Prostate gland (tissue), 2 donors: ENCODE data around the gene GPRIN2. TPM values are rescaled to one million over a fixed set of nuclear protein-coding genes. Genes with fewer than 3 reads are reported as not detected.

Source experiments
- DNase-seq: peaks from one replicate; pipeline ENCODE4 v3.0.0-alpha.2; 2019; ENCODE audit warnings: low spot score
- H3K27ac ChIP-seq, 2 donors: fragments of 200-600 bp; sonication (generic); 2 replicates each; pipeline ENCODE4 v1.5.1; 2017 to 2019
- H3K27me3 ChIP-seq: fragments of 200-600 bp; sonication (generic); replicated peaks from 2 replicates; pipeline ENCODE4 v1.5.1; 2019; ENCODE audit not compliant: insufficient read depth
- H3K36me3 ChIP-seq, 2 donors: fragments of 200-600 bp; sonication (generic); 1 replicate in 1 of 2; 2 replicates in 1 of 2; pipeline versions ENCODE4 v1.5.1 to v1.8.1; 2017 to 2019
- H3K4me1 ChIP-seq: fragments of 200-600 bp; sonication (generic); replicated peaks from 2 replicates; pipeline ENCODE4 v1.5.1; 2019
- H3K4me3 ChIP-seq, 2 donors: fragments of 200-600 bp; sonication (generic); 2 replicates each; pipeline ENCODE4 v1.5.1; 2017 to 2019
- H3K9me3 ChIP-seq: fragments of 200-600 bp; sonication (generic); 2 replicates; pipeline ENCODE4 v1.5.1; 2017
- POLR2A ChIP-seq: fragments of 450-650 bp; IDR thresholded peaks from one replicate; pipeline ENCODE4 v1.6.1; 2016; ENCODE audit warnings: antibody characterized with exemption, mild to moderate bottlenecking
- POLR2AphosphoS5 ChIP-seq: sonication (generic); formaldehyde crosslinking; IDR thresholded peaks from one replicate; pipeline ENCODE4 v1.6.1; 2017; ENCODE audit warnings: antibody characterized with exemption
- WGBS: methylation state at CpG from one replicate; pipeline ENCODE4 v1.1.5; 2018; 5-methylcytosine and 5-hydroxymethylcytosine counted together
- intact Hi-C: fragments of 100-400 bp; cut with DNase I; formaldehyde crosslinking; loops from one replicate; pipeline ENCODE4 v1.14.2; 2022
- total RNA-seq, 2 donors: library from RNA; depleted of rRNA; stranded (reverse); fragments of >200 nt; gene quantifications; one replicate each; pipeline ENCODE4 v1.1.0, GENCODE V29; 2016
- TF ChIP-seq, protein P1 (sequence below), 4 experiments: fragments of 200-600 bp in 2 of 4; fragments of 450-650 bp in 2 of 4; sonication (generic) in 2 of 4; IDR thresholded peaks; 1 replicate in 3 of 4; 2 replicates in 1 of 4; pipeline ENCODE4 v1.5.1; 2016 to 2019; ENCODE audit warnings: antibody characterized with exemption in 4 of 4, mild to moderate bottlenecking in 2 of 4, moderate library complexity in 2 of 4

The GPRIN2 gene
- total RNA-seq, 2 donors from 2014 or later: 4.3 to 16.9 TPM

DNA sequence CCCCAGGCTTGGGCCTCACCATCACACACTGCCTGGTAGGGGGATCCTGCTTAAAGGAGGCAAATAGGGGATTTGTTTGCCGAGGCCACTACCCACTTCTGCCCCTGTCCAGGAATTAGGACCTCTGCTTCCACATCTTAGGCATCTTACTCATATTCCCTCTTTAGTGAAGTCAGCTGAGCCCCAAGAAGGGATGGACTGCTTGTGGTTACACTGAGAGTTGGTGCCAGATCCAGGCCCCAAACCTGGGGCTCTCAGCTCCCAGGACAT is 1.6 kb upstream of the GPRIN2 start:
- 46% methylated on average over 1 of the region's 1 CpG for WGBS
- no peaks in the 10 kb centered on the region for H3K9me3 ChIP-seq
- TF ChIP-seq, protein P1, sequence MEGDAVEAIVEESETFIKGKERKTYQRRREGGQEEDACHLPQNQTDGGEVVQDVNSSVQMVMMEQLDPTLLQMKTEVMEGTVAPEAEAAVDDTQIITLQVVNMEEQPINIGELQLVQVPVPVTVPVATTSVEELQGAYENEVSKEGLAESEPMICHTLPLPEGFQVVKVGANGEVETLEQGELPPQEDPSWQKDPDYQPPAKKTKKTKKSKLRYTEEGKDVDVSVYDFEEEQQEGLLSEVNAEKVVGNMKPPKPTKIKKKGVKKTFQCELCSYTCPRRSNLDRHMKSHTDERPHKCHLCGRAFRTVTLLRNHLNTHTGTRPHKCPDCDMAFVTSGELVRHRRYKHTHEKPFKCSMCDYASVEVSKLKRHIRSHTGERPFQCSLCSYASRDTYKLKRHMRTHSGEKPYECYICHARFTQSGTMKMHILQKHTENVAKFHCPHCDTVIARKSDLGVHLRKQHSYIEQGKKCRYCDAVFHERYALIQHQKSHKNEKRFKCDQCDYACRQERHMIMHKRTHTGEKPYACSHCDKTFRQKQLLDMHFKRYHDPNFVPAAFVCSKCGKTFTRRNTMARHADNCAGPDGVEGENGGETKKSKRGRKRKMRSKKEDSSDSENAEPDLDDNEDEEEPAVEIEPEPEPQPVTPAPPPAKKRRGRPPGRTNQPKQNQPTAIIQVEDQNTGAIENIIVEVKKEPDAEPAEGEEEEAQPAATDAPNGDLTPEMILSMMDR (IDR thresholded peaks at IDR 0.05): no peak
- TF ChIP-seq POLR2A (no peak), POLR2AphosphoS5 (no peak)
- H3K27ac ChIP-seq: no peak overlapping the region
- H3K27me3 ChIP-seq: no peaks in the 10 kb centered on the region
- intact Hi-C loops: loop anchor here (10.0 kb wide), 1 partner anchor 333 kb away; no protein-coding TSS in a partner anchor
- no peak overlapping the region for H3K4me3 ChIP-seq
- peaks cover 4% of the 10 kb centered on the region for H3K4me1 ChIP-seq
- no peak for DNase-seq
- H3K36me3 ChIP-seq: no peaks in the 10 kb centered on the region

DNA sequence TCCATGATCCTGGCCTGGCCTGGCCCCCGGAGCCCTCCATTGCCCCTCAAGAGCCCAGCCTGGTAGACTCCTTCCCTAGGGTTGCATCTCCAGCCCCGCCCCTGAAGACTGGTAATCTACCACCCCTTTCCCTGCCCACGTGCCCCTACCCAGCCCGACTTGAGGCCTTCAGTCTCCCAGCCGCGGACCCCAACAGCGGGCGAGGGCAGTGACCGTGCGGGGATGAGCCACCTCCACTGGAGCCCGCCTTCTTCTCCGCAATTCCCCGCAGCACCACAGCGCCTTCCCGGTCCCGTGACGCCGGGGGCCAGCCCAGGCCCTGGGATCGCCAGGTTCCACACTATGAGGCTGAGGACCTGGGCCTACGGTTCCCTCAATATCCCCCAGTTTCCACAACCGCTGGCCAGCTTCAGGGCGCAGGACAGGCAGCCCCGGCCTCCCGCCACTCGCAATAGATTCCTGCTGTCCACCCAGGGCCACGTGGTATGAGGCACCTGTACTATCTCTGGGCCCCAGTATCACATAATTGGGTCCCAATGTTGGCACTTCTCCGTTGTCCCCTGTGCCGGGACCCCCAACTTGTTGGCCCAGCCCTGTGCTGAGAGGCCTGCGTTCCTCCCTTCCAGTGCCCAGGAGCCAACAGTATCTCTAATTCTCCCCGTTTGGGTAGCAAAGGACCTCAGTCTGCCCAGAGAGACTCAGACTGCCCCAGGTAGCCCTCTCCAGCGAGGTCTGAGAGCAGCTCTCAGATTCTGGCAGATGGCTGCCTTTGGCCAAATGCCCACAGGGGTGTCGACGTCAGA is 1.1 kb upstream of the GPRIN2 start:
- WGBS: 89% methylated on average over 33 of the region's 33 CpGs
- Histone ChIP-seq H3K27ac (no peak overlapping the region), H3K4me1 (peaks cover 7% of the 10 kb centered on the region), H3K9me3 (no peaks in the 10 kb centered on the region), H3K4me3 (no peak overlapping the region), H3K36me3 (no peaks in the 10 kb centered on the region), H3K27me3 (no peaks in the 10 kb centered on the region)
- intact Hi-C loops: loop anchor here (10.0 kb wide), 1 partner anchor 333 kb away; no protein-coding TSS in a partner anchor
- TF ChIP-seq, protein P1 (IDR thresholded peaks at IDR 0.05): no peak
- TF ChIP-seq POLR2AphosphoS5 (no peak), POLR2A (no peak)
- DNase-seq: peak; percentile 10

DNA sequence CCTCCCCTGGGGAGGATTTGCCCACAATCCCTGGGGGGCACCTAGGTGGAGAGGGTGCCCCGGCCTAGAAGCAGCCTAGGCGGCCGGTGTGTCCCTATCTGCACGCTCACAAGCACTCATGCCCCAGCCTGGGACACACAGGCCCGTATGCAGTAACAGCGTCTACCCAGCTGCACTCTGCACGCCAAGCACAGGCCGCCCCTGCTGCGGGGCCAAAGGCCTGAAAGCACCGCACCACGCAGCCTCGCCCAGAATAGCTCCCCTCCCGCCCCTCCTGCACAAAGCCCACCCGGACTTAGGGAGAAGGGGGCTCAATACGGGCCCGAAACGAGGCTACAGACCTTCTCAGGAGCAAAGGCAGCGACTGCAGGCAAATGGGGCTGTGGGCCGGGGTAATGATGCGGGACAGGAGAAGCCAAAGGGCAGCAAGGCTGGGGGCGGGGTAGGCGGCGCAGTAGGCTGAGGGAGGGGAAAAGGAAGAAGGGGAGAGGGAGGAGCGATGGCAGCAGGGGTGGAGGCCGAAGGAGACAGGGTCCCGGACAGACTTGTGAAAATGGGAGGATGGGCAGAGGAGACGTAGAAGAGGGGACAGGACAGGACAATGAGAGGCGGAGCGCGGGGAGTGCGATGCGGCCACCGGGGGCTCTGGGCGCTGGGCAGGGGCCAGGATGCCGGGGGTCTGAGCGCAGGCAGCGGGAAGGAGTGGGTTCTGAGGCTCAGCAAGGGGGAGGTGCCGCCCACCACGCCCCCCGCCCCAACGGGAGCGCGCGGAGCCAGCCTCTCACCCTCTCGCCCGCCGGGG is 544 bp downstream of the GPRIN2 start:
- no peak for TF ChIP-seq POLR2A
- TF ChIP-seq, protein P1 (IDR thresholded peaks at IDR 0.05): no peak
- no peak for TF ChIP-seq POLR2AphosphoS5
- no peaks in the 10 kb centered on the region for H3K9me3 ChIP-seq
- peak; percentile 6 for DNase-seq
- H3K27me3 ChIP-seq: no peaks in the 10 kb centered on the region
- peak overlapping the region; percentile 3 to 42 for H3K27ac ChIP-seq
- intact Hi-C loops: loop anchor here (10.0 kb wide), 1 partner anchor 331 kb away; no protein-coding TSS in a partner anchor
- H3K4me3 ChIP-seq: peak overlapping the region; percentile 38 to 48
- H3K36me3 ChIP-seq: no peaks in the 10 kb centered on the region
- H3K4me1 ChIP-seq: peaks cover 7% of the 10 kb centered on the region
- 21% methylated on average over 47 of the region's 47 CpGs for WGBS

DNA sequence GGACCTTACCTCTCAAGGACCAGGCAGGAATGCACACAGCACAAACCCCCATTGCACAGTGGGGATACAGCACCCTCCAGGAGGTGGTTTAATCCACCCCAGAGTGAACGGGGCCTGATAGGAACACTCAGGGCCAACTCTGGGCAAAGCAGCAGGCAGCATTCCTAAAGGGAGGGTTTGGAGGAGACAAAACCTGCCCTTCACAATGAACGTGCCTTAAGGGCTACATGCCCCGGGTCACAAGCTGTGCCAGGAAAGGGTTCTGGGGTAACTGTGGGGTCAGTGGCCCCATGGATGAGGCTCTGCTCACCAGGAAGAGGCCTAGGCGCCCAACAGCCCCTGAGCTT is 1.1 kb downstream of the GPRIN2 start:
- WGBS: 65% methylated on average over 4 of the region's 4 CpGs
- intact Hi-C loops: loop anchor here (10.0 kb wide), 1 partner anchor 331 kb away; no protein-coding TSS in a partner anchor
- Histone ChIP-seq H3K27me3 (no peaks in the 10 kb centered on the region), H3K4me1 (peaks cover 7% of the 10 kb centered on the region), H3K36me3 (no peaks in the 10 kb centered on the region), H3K4me3 (peak overlapping the region in 1 of 2 donors; percentile 48), H3K27ac (no peak overlapping the region), H3K9me3 (no peaks in the 10 kb centered on the region)
- peak; percentile 8 for DNase-seq
- no peak for TF ChIP-seq POLR2AphosphoS5
- TF ChIP-seq POLR2A: no peak
- TF ChIP-seq, protein P1 (IDR thresholded peaks at IDR 0.05): no peak
